Activated CD4-positive, alpha-beta memory T cell treated with anti-CD3 and anti-CD28 coated beads for 36 hours (primary cell): Measurements from ENCODE around the gene PDE2A. TPM values are rescaled to one million over a fixed set of nuclear protein-coding genes. Genes with fewer than 3 reads are reported as not detected.
A peak's percentile ranks its signal among the peaks of the same experiment; 100 is the strongest.

Experiments used
- CTCF ChIA-PET: fragments of 350-600 bp; sonication (Branson Sonifier 250); formaldehyde crosslinking; loops from one replicate; lab custom pipeline; 2021; ENCODE audit warnings: antibody characterized with exemption, inconsistent platforms; lab: Charles Lee
- POLR2A ChIA-PET: fragments of 350-600 bp; sonication (Branson Sonifier 250); formaldehyde crosslinking; loops from one replicate; lab custom pipeline; 2021; ENCODE audit warnings: antibody characterized with exemption; lab: Charles Lee
- DNase-seq: peaks from one replicate; pipeline ENCODE4 v3.0.0-alpha.2; 2020
- H3K27ac Mint-ChIP-seq: one replicate; pipeline ENCODE4 v1.8.0; 2021; ENCODE audit warnings: mixed read lengths
- H3K27me3 Mint-ChIP-seq: one replicate; pipeline ENCODE4 v1.8.0; 2021; ENCODE audit warnings: mixed read lengths
- H3K36me3 Mint-ChIP-seq: one replicate; pipeline ENCODE4 v1.8.0; 2021; ENCODE audit warnings: mixed read lengths
- H3K4me1 Mint-ChIP-seq: one replicate; pipeline ENCODE4 v1.8.0; 2021; ENCODE audit warnings: low read depth, mixed read lengths
- H3K4me3 Mint-ChIP-seq: one replicate; pipeline ENCODE4 v1.8.0; 2021; ENCODE audit warnings: mild to moderate bottlenecking, mixed read lengths
- H3K9me3 Mint-ChIP-seq: one replicate; pipeline ENCODE4 v1.8.0; 2021; ENCODE audit warnings: mixed read lengths
- intact Hi-C: fragments of 100-400 bp; cut with micrococcal nuclease; formaldehyde crosslinking; loops from one replicate; pipeline ENCODE4 v1.15.1; 2023
- microRNA-seq: library from miRNA; unstranded; fragments of <30 nt; microRNA quantifications from one replicate; pipeline ENCODE4 v1.2.0, GENCODE V29; 2022; ENCODE audit warnings: borderline number of aligned reads, borderline microRNAs expressed, borderline replicate concordance
- total RNA-seq, 2 experiments: library from RNA; stranded (reverse); gene quantifications; one replicate each; pipeline ENCODE4 v1.2.3, GENCODE V29; 2021

The PDE2A gene
- total RNA-seq, 2 experiments from 2014 or later: 0.29 to 0.97 TPM

DNA sequence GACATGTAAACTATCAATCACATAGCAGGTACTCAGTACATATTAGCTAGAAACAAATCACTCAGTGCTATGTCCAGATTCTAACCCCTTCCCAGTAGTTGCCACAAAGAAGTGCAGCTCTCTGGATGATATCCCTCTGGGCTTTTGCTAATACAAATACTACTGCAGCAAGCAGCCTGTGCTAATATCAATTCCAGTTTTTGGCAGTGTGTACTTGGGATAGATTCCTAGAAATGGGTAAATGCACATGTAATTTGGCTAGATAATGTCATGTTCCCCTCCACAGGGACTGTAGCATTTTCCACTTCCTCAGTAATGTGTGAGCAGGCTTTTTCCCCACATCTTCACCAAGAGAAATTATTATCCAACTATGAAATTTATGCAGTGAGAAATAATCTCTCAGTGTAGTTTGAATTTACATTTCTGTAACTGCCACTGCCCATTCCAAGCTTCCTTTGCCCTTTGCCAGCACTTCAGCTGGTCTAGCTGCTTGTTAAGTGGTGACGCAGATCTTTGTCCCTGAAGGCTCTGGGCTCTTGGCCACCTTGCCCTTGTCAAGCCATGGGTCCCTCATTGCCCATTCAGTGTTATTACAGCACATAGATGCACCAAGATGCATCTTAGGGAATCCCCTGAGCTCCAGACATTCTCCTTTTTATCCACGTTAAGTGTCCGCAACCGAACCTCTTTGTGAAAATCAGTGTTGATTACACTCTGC is 132.8 kb downstream of the PDE2A start:
- Mint-ChIP-seq H3K9me3 (no peaks in the 10 kb centered on the region), H3K4me1 (no peaks in the 10 kb centered on the region), H3K36me3 (no peaks in the 10 kb centered on the region), H3K27ac (no peak overlapping the region), H3K4me3 (no peak overlapping the region), H3K27me3 (peaks cover 1% of the 10 kb centered on the region)
- CTCF ChIA-PET: interaction anchor here (1.1 to 2.7 kb wide), 3 partner anchors 13 to 70 kb away, joined by 3 to 9 read pairs (median 3); no protein-coding TSS in a partner anchor
- POLR2A ChIA-PET: no interaction called here
- intact Hi-C loops: no loop called here
- no peak for DNase-seq

DNA sequence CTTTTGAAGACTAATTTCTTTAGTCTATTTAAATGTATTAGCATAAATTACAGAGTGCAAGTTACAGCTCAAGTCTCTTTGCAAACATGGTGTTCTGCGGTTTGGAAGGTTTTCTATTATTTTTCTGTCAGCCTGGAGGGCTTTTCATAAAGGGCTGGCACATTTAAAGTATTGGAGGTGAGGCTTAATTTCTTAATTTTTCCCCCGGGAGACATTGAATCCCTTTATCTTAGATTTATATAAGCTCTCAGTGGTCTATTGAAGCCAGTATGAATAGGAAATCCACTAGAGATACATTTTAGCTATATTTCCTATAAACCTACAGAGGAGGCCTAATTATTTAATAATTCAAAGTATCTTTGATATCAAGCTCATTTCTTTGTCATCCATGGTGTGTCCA is 137.2 kb downstream of the PDE2A start:
- Mint-ChIP-seq H3K9me3 (no peaks in the 10 kb centered on the region), H3K4me1 (no peaks in the 10 kb centered on the region), H3K27me3 (peaks cover 5% of the 10 kb centered on the region), H3K4me3 (no peak overlapping the region), H3K36me3 (no peaks in the 10 kb centered on the region), H3K27ac (no peak overlapping the region)
- no peak for DNase-seq
- ChIA-PET POLR2A (interaction anchor here (0.7 kb wide), 1 partner anchor 68 kb away, joined by 5 read pairs; no protein-coding TSS in a partner anchor), CTCF (interaction anchor here (0.7 to 1.0 kb wide), 2 partner anchors 12 to 56 kb away, joined by 3 to 7 read pairs; no protein-coding TSS in a partner anchor)
- intact Hi-C loops: no loop called here

DNA sequence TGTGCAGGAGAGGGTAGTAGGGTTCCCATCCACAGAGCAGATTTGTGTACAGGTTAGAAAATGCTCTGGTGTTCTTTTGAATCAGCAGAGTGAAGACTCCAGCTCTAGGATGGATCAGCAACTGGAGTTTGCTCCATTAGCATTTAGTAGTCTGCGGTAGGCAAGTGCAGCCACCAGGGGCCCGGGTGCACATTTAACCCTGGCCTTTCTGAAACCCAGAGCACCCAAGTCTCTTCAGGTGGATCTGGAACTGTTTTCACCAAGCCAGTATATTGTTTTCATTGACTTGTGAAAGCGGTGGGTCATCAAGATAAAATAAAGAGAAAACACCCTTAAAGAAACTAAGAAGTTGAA is 139.1 kb downstream of the PDE2A start:
- intact Hi-C loops: no loop called here
- Mint-ChIP-seq H3K27me3 (peaks cover 5% of the 10 kb centered on the region), H3K4me3 (no peak overlapping the region), H3K36me3 (no peaks in the 10 kb centered on the region), H3K4me1 (no peaks in the 10 kb centered on the region), H3K9me3 (no peaks in the 10 kb centered on the region), H3K27ac (no peak overlapping the region)
- POLR2A ChIA-PET: no interaction called here
- DNase-seq: no peak
- CTCF ChIA-PET: interaction anchor here (0.9 to 1.3 kb wide), 2 partner anchors 63 to 134 kb away, joined by 3 to 4 read pairs; no protein-coding TSS in a partner anchor

DNA sequence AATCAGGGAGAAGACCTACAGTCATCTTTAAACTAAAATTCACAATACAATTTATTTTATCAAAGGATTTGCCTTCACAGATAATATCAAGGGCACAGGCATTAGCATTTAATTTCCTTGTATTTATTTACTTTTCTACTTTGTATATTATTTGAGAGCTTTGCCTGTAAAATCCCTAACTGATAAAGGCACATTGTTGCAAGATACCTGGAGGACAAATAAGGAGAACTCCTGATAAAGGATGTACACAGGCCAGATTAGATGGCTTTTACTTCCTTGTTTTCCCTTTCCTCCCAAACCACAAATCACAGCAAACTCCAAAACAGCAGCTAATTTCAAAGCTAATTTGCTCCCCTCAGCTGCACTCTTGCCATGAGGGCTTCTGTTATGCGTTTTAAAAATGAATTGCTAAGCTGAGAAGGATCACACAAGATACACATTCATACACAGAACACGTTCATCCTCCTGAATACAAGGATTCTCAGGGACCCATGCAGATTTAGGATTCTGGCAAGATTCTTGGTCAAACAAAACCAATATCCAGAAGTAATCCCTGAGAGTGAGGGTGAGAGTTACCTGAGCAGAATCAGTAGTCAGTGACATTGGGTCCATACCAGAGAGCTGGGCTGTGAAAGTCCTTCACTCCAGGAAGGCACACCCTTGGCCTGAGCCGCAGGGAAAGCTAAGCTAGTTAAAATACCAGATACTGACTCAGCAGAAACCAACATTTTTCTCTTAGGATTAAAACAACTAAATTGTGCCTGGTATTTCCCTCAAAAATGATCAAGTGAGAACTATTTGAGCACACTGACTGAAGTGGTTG is 139.6 kb downstream of the PDE2A start:
- POLR2A ChIA-PET: no interaction called here
- CTCF ChIA-PET: interaction anchor here (0.8 to 1.3 kb wide), 3 partner anchors 30 to 135 kb away, joined by 3 to 4 read pairs (median 3); no protein-coding TSS in a partner anchor
- intact Hi-C loops: no loop called here

DNA sequence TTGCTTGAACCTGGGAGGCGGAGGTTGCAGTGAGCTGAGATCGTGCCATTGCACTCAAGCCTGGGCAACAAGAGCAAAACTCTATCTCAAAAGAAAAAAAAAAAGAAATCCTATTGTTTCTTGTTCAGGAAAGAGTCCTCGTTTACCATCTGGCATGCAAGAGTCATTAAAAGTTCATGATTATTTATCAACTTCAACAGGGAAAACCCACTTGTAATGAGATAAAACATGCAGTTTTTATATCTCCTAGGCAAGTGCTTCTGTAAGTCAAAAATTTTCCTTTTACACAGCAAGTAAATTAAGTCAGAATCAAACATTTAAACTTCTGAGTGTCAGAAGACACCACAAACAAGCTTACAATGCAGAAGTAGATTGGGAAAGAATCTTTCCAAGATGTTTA is 145.2 kb downstream of the PDE2A start:
- ChIA-PET POLR2A (no interaction called here), CTCF (no interaction called here)
- H3K36me3 Mint-ChIP-seq: no peaks in the 10 kb centered on the region
- H3K9me3 Mint-ChIP-seq: no peaks in the 10 kb centered on the region
- no peak overlapping the region for H3K27ac Mint-ChIP-seq
- no peak overlapping the region for H3K4me3 Mint-ChIP-seq
- peaks cover 3% of the 10 kb centered on the region for H3K4me1 Mint-ChIP-seq
- intact Hi-C loops: no loop called here
- no peak for DNase-seq
- peaks cover 3% of the 10 kb centered on the region for H3K27me3 Mint-ChIP-seq

More for the DNA sequence above, 139.6 kb downstream of the PDE2A start:
- Mint-ChIP-seq H3K27me3 (peaks cover 5% of the 10 kb centered on the region), H3K4me3 (no peak overlapping the region), H3K36me3 (no peaks in the 10 kb centered on the region), H3K27ac (no peak overlapping the region), H3K9me3 (no peaks in the 10 kb centered on the region), H3K4me1 (no peaks in the 10 kb centered on the region)
- DNase-seq: no peak

DNA sequence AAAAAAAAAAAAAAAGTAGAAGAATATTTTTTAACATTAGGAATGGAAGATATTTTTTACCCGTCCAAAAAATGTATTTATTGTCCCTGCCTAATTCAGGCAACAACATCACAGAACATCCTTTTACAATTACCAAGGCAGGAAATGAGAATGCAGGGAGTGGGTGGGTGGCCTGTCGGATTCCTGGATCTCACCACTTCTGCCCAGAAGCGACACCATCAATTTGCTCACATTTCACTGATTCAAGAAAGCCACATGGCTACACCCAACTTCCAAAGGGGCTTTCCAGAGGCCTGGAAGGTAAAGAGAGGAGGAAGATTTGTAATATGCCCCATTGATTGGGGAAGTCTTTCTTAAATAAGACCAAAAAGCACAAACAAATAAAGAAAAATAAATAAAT is 146.1 kb downstream of the PDE2A start:
- Mint-ChIP-seq H3K4me3 (no peak overlapping the region), H3K27me3 (peaks cover 3% of the 10 kb centered on the region), H3K27ac (no peak overlapping the region), H3K9me3 (no peaks in the 10 kb centered on the region), H3K4me1 (peaks cover 3% of the 10 kb centered on the region), H3K36me3 (no peaks in the 10 kb centered on the region)
- CTCF ChIA-PET: no interaction called here
- POLR2A ChIA-PET: no interaction called here
- DNase-seq: peak; percentile 23
- intact Hi-C loops: no loop called here

Small RNA genes lying within 50 kb of the gene (microRNA-seq; reads per million reads assigned to microRNA genes)
- 39.3 reads per million, percentile 53 among the genes with 10 or more reads in this experiment for gene MIR139

Other genes with a start within 250 kb of the PDE2A start
- 10 to 100 TPM; 30.3 to 34.8 TPM for gene CLPB, start 239.9 kb downstream of the PDE2A start, total RNA-seq
- gene ARAP1, start 78.0 kb upstream of the PDE2A start, total RNA-seq: 10 to 100 TPM; 77.4 to 79.6 TPM
- 10 to 100 TPM; 14.8 to 16.8 TPM for gene STARD10, start 119.6 kb upstream of the PDE2A start, total RNA-seq
- gene ATG16L2, start 140.0 kb upstream of the PDE2A start, total RNA-seq: 10 to 100 TPM; 79.7 to 91.1 TPM